NK-92 (cell line): Measurements from ENCODE around the gene CADPS.

Experiments
- DNase-seq: peaks from one replicate; lab custom pipeline; 2025; ENCODE audit not compliant: unreplicated experiment; lab: John Stamatoyannopoulos, UW

CADPS gene

GRCh38 chr3:62525281-62525680 is 349.9 kb downstream of the CADPS start:
- no peak for DNase-seq

DNA sequence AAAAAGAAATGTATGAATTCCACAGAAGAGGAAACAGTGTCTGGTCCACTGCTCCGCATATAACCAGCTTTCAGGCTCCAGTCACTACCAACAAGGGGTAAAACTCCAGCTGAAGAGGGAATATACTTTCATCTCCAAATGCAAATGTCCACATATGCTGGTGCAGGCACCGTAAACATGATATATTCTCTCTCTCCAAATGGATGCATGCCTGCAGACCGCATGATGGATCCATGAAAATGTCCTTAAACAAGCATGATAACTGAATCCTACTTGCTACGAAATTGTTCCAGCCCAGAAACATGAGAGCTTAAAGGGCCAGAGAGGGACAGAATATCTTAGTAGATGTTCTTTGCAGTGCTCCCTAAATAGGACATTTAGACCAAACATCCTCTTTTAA is 351.5 kb downstream of the CADPS start:
- no peak for DNase-seq

DNA sequence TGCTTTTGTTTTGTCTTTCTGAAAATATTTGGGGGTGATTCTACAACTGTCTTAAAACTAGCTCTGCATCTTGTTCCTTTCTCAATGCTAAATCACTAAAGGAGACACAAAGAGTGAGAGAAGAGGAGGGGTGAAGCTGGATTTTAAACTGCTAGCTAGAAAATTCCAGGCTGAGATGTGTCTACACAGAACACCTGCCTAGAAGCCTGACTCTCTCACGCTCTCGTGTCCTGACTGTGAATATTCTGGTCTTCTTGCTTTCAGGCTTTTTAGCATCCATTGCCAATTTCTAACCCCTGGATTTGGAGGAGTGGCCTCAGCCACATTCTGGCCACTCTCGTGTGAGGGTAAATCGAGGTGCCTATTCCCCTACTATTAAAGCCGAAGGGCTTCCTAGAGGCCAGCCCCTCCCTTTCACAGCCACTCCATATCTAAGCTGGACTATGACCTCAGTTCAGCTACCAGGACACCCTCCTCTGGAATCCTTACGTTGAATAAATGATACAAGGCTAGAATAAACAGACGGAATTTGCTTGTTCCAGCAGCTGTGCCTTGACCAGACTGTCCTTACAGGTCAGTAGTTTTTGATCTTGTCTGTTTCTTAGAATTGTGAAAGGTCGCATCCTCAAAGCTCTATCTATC is 353.6 kb downstream of the CADPS start:
- no peak for DNase-seq

DNA sequence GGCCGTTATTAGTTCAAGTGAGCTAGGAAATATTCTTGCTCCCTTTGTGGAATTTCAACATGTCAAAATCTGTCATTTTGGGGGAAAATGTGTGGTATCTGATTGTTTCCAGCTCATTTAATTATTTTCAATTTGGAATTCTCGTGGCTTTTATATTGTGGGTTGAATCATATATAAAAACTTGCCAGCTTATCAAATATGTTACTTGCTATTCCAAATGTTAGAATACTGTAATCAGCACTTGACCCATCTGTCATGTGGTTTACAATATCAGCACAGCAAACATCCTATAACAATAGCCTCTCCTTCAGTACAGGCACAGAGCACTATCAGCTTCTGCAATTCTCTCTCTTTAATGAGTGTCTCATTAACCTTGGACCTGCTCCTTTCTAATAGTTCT is 371.7 kb downstream of the CADPS start:
- no peak for DNase-seq

DNA sequence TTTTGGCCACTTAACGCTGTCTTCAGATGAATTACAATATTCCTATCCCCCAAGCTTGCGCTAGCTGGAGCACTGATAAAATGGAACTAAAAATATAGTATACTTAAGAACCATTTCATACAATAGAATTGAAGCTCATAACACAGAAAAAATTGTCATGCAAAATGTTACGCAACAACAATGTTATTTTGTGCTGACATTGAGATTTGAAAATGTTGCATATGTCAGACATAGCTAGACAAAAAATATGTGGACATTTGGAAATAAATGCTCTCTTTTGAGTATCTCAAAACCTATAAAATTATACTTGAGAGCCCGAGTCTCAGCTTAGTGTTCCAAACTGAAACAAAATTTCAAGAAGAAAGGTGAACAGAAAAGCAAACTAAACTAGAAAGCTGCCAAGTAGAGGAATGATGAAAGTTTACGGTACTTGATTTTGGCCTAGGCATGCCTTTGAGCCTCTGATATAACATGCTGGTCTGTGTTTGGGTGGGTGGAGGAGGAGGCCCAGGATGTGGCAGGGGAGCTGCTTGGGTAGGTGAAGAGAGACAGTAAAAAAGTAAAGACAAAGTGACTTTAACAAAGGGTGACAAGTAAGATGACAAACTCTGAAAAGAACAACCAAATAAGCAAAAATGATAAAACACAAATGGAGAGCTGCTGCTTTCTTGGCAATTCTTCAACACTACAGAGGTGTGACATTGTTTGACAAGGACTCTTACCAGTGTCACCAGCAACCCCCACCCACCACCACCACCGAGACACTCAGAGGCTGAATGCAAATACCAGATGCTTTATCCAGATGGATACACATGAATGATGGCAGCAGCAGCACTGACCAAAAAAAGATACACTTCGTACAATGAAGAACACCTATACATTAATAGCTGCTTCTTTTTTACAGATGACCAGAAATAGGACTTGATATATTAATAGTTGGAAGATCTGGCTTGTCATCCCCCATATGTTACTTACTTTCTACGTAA is 372.6 kb downstream of the CADPS start:
- DNase-seq: no peak

- DNase-seq: no peak
These were observed 373.9 kb downstream of the CADPS start for GRCh38 chr3:62501289-62501668.

GRCh38 chr3:62500556-62501288 is 374.5 kb downstream of the CADPS start:
- DNase-seq: no peak

GRCh38 chr3:62497156-62497555 is 378.1 kb downstream of the CADPS start:
- DNase-seq: no peak

GRCh38 chr3:62496503-62496902 is 378.7 kb downstream of the CADPS start:
- no peak for DNase-seq

DNA sequence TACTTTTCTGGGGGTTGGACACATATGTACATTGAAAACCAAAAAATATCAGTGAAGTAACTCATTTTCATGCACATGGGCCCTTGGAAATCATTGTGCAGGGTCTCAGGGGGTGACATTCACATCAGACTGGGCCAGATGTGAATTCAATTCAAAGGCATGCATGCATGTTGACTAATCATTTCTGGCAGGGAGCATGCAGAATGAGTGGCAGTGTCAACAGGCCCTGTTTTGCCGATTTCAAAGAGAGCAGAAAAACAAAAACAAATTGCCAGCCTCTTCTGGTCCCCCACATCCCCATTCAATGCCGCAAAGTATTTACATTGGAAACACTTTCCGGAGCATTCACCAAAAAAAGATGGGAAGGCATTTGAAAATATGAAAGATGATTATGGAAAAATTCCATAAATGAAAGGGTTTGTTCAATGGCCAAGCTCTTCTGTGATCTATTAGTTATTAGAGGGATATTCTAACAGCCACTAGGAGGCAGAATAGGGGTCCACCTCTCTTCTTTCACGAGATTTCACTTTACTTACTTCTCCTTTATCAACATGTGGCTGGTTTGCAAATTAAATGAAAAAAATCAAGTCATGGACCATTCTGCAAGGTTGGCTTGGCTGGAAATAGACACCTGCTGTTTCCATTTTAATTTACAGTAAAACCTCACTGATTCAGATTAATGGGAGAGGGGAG is 382.0 kb downstream of the CADPS start:
- no peak for DNase-seq

DNA sequence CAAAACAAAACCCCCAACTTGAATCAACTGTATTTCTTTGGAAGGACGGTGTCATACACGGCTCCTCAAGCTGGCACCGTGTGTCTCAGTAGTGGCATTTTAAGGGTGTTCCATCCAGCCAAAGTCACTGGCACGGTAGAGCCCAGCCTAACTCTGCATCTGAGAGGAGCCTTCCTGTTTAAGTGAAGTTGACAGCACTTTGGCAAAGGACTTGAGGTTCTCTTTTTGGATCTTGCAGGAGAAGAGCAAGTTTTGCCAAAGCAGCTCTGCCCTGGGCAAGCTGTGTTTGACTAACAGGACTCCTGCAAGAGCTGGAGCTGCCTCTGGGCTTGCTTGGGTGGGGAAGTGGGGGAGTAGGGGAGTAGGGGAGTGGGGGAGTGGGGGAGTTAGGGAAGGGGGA is 392.3 kb downstream of the CADPS start:
- no peak for DNase-seq

DNA sequence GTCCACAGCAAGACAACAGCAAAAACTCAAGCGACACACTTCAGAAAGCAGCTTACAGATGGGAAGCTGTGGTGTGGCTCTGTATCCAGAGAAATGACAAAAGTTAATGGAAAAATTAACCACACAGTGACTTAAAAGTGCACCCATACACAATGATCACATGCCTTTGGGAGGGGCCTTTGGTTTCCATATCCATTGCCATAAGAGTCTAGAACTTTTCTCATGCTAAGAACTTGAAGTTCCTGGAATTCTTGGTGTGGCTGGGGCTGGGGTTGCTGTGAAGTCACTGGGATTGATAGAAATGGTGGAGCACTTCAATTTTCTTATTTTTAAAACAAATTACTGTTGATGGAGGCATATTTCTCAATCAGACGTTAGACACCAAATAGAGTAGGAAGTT is 393.3 kb downstream of the CADPS start:
- no peak for DNase-seq

DNA sequence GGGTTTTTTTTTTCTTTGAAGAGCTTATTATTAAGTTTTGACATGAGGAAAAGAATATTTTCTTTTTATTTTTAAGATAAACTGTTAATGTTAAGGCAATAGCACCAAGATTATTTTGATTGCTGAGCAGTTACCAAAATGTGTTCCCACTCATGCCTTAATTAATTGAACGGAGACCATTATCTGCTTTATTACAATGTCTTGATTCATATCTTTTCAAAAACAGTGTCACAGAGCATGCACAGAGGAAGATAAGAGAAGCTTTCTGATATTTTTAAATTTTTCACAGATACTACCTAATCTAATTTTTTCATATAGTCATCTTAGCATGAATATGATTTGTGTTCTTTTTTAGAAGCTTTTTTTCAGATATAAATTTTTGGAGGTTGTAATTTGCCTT is 395.2 kb downstream of the CADPS start:
- DNase-seq: no peak

DNA sequence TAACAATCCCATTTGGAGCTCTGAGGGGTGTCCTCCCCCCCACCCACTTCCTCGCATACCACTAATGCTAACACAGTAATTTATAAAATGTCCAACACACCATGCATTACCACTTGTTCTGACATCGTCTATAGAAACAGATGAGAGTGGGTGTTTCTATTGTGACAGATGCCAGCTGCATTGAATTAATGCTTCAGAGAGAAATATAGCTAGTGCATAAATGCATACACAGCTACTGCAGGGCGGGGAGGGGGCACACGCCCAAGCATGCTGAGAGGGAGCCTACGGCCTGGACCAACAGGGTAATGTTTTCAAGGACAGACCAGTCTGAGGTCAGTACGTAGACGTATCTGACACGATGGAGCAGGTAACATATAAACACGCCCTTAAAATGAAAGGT is 395.9 kb downstream of the CADPS start:
- no peak for DNase-seq

DNA sequence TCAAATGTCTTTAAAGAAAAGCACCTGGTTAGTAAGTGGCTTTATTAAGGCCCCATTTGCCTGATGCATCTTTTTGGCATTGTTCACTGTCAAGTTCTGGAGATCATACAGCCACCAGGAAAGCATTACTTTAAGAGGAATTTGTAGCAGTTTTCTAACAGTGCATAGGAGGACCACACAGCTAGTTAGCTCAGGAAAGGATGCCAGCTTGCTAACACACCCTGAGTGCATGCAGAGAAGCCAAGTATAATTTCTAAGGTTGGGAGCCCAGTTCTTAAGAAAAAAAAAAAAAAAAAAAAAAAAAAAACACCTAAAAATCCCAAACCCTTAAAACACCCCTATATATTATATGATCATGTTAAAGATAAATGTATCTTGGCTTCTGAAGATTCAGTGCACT is 399.9 kb downstream of the CADPS start:
- DNase-seq: no peak

DNA sequence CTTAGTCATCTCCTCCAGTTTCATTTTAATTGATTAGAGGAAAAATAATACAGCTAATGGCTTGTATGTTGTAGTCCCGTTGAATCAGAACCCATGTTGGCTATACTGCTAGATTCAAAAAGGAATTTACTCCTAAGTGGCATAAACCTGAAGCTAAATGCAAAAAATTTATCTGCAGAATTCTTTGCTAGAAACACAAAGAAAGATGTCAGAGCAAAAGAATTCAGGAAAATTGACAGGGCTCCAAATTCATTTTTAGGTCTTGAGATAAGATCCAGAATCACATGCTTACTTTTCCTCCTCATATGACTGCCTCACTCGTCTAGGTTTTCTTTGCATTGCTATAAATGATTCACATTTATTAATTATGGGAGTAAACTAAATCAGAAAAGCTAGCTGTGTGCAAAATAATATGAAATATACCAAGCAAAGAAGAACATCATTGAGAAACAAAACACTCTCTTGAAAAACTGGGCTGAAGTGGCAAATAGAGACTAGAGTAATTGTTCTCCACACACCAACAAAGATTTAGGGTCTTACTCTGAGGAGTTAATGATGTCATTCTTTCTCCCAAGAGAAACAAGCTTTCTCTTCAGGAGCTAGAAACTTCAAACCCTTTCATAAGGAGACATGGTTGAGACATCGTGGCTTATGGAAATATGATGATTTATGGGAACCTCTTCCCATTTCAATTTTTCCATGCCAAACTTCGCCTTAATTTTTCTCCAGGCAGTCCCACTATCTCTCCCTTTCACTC is 407.1 kb downstream of the CADPS start:
- no peak for DNase-seq

- DNase-seq: no peak
These were observed 412.4 kb downstream of the CADPS start for GRCh38 chr3:62462788-62463187.

- no peak for DNase-seq
These were observed 413.0 kb downstream of the CADPS start for GRCh38 chr3:62462104-62462762.

DNA sequence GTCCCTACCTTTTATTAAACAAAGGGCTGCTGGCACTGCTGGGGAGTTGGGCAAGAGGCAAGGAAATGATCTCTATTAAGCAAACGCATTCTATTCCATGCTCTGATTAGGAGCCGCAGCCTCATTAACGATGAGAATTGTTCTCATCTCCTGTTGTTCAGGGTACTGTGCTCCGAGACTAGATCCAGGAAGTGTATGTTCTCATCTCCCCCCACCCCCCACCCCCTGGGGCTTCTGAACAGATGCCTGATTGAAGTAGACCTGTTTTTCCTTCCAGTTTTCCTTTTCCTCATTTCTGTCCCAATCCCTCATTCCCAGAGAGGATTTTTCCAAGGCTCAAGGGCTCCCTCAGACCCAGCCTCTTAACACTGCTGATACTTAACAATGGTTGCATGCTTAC is 420.3 kb downstream of the CADPS start:
- DNase-seq: no peak

DNA sequence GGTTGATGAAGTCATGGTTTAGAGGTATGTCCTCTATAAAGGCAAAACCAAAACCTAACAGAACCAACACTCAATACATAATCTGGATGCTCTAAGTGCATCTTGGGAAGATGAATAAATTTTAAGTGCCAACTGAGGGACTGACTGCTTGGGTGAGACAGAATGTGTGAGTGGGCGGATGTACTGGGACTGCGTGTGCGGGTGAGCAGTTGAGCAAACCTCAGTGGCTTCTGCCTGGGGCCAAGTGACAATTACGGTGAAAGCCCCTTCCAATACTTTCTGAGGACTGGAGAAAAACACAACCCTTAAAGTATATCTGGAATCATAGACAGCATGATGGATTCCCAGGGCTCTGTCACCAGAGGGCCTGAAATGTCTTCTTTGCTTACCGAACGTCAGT is 421.8 kb downstream of the CADPS start:
- DNase-seq: no peak
